ENCODE measurements around the gene TRIM34. TPM values are rescaled to one million over a fixed set of nuclear protein-coding genes. Genes with fewer than 3 reads are reported as not detected.

Gene TRIM34
- total RNA-seq, 1 donor from 2014 or later: 13.7 TPM

DNA sequence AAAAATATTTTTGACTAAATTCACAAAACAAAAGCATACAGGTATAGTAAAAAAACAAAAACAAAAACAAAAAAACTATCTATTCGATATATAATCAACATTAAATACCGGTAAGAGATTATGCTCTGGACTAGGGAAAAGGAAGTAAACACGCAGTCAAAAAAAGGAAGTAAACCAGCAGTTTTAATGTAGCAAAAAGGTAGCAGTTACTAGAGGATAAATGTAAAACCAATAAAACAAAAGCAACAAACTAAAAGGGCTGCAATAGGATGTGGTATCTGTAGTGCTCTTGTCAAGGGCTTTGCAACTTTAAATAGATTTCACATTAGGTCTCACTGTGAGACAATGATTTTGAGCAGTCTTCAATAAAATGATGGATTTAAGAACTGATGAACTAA is 67.2 kb downstream of the TRIM34 start:
- peak overlapping the region; percentile 64 for H3K4me3 ChIP-seq
- TF ChIP-seq, protein P1, sequence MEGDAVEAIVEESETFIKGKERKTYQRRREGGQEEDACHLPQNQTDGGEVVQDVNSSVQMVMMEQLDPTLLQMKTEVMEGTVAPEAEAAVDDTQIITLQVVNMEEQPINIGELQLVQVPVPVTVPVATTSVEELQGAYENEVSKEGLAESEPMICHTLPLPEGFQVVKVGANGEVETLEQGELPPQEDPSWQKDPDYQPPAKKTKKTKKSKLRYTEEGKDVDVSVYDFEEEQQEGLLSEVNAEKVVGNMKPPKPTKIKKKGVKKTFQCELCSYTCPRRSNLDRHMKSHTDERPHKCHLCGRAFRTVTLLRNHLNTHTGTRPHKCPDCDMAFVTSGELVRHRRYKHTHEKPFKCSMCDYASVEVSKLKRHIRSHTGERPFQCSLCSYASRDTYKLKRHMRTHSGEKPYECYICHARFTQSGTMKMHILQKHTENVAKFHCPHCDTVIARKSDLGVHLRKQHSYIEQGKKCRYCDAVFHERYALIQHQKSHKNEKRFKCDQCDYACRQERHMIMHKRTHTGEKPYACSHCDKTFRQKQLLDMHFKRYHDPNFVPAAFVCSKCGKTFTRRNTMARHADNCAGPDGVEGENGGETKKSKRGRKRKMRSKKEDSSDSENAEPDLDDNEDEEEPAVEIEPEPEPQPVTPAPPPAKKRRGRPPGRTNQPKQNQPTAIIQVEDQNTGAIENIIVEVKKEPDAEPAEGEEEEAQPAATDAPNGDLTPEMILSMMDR (IDR thresholded peaks at IDR 0.05): no peak
- H3K27ac ChIP-seq: peak overlapping the region; percentile 94
- peaks cover 47% of the 10 kb centered on the region for H3K4me1 ChIP-seq
- intact Hi-C loops (cut with DNase I): no loop called here
- peaks cover 20% of the 10 kb centered on the region for H3K36me3 ChIP-seq
- H3K27me3 ChIP-seq (ENCODE audit: low read depth): no peaks in the 10 kb centered on the region
- no peaks in the 10 kb centered on the region for H3K9me3 ChIP-seq
- DNase-seq (no peak), ATAC-seq (no peak)

Other genes with a start within 250 kb of the TRIM34 start
- not detected for gene OR51M1, start 241.2 kb upstream of the TRIM34 start, total RNA-seq
- not detected for gene OR51Q1, start 202.9 kb upstream of the TRIM34 start, total RNA-seq
- 0.41 TPM for gene OR51I1, start 183.5 kb upstream of the TRIM34 start, total RNA-seq
- gene OR51I2, start 175.7 kb upstream of the TRIM34 start, total RNA-seq: not detected
- not detected for gene OR52D1, start 136.3 kb upstream of the TRIM34 start, total RNA-seq
- 0.50 TPM for gene UBQLN3, start 115.0 kb upstream of the TRIM34 start, total RNA-seq
- 1.1 TPM for gene UBQLNL, start 108.3 kb upstream of the TRIM34 start, total RNA-seq
- 0.35 TPM for gene OR52H1, start 76.5 kb upstream of the TRIM34 start, total RNA-seq
- gene OR52B6, start 44.1 kb upstream of the TRIM34 start, total RNA-seq: not detected
- 3.7 TPM for gene TRIM6, start 28.4 kb upstream of the TRIM34 start, total RNA-seq
- 37.1 TPM for gene TRIM5, start 60.1 kb downstream of the TRIM34 start, total RNA-seq
- gene TRIM22, start 64.8 kb downstream of the TRIM34 start, total RNA-seq: 224 TPM
- not detected for gene OR56B1, start 111.4 kb downstream of the TRIM34 start, total RNA-seq
- not detected for gene OR52N4, start 129.2 kb downstream of the TRIM34 start, total RNA-seq
- not detected for gene OR52N5, start 158.4 kb downstream of the TRIM34 start, total RNA-seq
- not detected for gene OR52N1, start 166.3 kb downstream of the TRIM34 start, total RNA-seq
- not detected for gene OR52N2, start 183.9 kb downstream of the TRIM34 start, total RNA-seq
- gene OR52E6, start 216.9 kb downstream of the TRIM34 start, total RNA-seq: not detected
- not detected for gene OR52E8, start 232.7 kb downstream of the TRIM34 start, total RNA-seq

All from lower lobe of right lung (tissue), 2 donors.